HL-60 (cell line): ENCODE results near the gene NOTUM.

Source experiments
- DNase-seq, 2 experiments: peaks; one replicate each; pipeline ENCODE4 v3.0.0-alpha.2; 2010 to 2020; ENCODE audit warnings: low read depth in 1 of 2, low spot score in 1 of 2
- H3K27ac ChIP-seq: fragments of 250-450 bp; sonication (Bioruptor Pico); replicated peaks from 2 replicates; pipeline ENCODE4 v1.5.1; 2020; ENCODE audit warnings: mild to moderate bottlenecking, moderate library complexity
- H3K27me3 ChIP-seq: fragments of 250-450 bp; sonication (Bioruptor Pico); 2 replicates; pipeline ENCODE4 v1.5.1; 2021; ENCODE audit warnings: mild to moderate bottlenecking, moderate library complexity; ENCODE audit not compliant: insufficient read depth, poor library complexity, severe bottlenecking
- H3K4me3 ChIP-seq: replicated peaks from 2 replicates; pipeline ENCODE4 v1.5.1; 2011; ENCODE audit warnings: mild to moderate bottlenecking, control low read depth, low read length; ENCODE audit not compliant: insufficient read depth
- GABPA ChIP-seq: IDR thresholded peaks from 2 replicates; pipeline ENCODE4 v1.6.1; 2012; ENCODE audit warnings: low read depth
- POLR2AphosphoS5 ChIP-seq: IDR thresholded peaks from 2 replicates; pipeline ENCODE4 v1.6.1; 2012; ENCODE audit warnings: low read depth
- SPI1 ChIP-seq: IDR thresholded peaks from 2 replicates; pipeline ENCODE4 v1.6.1; 2012; ENCODE audit warnings: low read depth, mild to moderate bottlenecking, borderline replicate concordance
- TF ChIP-seq, protein P1 (sequence below): IDR thresholded peaks from one replicate; pipeline ENCODE4 v1.5.1; 2011; ENCODE audit warnings: low read length, control low read depth, inconsistent platforms; ENCODE audit not compliant: insufficient read depth
- TF ChIP-seq, protein P2 (sequence below): IDR thresholded peaks from 2 replicates; pipeline ENCODE4 v1.6.1; 2012; ENCODE audit warnings: low read depth; ENCODE audit not compliant: insufficient replicate concordance

NOTUM gene

DNA sequence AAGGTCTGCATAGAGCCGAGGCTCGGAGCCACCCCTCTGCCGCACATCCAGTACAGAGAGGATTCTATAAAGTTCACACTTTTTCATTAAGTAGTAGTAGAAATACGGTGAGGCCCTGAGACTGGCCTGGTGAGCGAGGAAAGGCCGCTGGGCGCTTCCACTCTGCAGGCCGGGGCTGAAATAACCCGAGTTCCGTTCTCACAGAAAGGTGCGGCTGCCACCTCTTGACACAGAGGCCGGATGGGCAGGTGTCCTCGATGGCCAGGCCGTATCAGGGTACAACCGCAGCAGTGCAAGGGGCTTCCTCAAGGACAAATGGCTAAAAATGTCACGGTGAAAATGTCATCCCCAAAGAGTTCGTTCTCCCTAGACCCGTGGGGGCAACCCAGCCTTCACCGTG, 49.0 kb downstream of the NOTUM start:
- H3K4me3 ChIP-seq, result no peak overlapping the region
- 0 out of 2 replicates have a peak overlapping the region, but pooled peaks have one; percentile 5 for H3K27ac ChIP-seq
- no peaks in the 10 kb centered on the region for H3K27me3 ChIP-seq
- DNase-seq, result no peak
- TF ChIP-seq, protein P1, sequence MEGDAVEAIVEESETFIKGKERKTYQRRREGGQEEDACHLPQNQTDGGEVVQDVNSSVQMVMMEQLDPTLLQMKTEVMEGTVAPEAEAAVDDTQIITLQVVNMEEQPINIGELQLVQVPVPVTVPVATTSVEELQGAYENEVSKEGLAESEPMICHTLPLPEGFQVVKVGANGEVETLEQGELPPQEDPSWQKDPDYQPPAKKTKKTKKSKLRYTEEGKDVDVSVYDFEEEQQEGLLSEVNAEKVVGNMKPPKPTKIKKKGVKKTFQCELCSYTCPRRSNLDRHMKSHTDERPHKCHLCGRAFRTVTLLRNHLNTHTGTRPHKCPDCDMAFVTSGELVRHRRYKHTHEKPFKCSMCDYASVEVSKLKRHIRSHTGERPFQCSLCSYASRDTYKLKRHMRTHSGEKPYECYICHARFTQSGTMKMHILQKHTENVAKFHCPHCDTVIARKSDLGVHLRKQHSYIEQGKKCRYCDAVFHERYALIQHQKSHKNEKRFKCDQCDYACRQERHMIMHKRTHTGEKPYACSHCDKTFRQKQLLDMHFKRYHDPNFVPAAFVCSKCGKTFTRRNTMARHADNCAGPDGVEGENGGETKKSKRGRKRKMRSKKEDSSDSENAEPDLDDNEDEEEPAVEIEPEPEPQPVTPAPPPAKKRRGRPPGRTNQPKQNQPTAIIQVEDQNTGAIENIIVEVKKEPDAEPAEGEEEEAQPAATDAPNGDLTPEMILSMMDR, result no peak
- TF ChIP-seq SPI1, result no peak
- no peak for TF ChIP-seq GABPA
- TF ChIP-seq, protein P2, sequence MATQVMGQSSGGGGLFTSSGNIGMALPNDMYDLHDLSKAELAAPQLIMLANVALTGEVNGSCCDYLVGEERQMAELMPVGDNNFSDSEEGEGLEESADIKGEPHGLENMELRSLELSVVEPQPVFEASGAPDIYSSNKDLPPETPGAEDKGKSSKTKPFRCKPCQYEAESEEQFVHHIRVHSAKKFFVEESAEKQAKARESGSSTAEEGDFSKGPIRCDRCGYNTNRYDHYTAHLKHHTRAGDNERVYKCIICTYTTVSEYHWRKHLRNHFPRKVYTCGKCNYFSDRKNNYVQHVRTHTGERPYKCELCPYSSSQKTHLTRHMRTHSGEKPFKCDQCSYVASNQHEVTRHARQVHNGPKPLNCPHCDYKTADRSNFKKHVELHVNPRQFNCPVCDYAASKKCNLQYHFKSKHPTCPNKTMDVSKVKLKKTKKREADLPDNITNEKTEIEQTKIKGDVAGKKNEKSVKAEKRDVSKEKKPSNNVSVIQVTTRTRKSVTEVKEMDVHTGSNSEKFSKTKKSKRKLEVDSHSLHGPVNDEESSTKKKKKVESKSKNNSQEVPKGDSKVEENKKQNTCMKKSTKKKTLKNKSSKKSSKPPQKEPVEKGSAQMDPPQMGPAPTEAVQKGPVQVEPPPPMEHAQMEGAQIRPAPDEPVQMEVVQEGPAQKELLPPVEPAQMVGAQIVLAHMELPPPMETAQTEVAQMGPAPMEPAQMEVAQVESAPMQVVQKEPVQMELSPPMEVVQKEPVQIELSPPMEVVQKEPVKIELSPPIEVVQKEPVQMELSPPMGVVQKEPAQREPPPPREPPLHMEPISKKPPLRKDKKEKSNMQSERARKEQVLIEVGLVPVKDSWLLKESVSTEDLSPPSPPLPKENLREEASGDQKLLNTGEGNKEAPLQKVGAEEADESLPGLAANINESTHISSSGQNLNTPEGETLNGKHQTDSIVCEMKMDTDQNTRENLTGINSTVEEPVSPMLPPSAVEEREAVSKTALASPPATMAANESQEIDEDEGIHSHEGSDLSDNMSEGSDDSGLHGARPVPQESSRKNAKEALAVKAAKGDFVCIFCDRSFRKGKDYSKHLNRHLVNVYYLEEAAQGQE, result no peak
- TF ChIP-seq POLR2AphosphoS5, result peak; percentile 22; the same call in 1 of the 2 replicates

DNA sequence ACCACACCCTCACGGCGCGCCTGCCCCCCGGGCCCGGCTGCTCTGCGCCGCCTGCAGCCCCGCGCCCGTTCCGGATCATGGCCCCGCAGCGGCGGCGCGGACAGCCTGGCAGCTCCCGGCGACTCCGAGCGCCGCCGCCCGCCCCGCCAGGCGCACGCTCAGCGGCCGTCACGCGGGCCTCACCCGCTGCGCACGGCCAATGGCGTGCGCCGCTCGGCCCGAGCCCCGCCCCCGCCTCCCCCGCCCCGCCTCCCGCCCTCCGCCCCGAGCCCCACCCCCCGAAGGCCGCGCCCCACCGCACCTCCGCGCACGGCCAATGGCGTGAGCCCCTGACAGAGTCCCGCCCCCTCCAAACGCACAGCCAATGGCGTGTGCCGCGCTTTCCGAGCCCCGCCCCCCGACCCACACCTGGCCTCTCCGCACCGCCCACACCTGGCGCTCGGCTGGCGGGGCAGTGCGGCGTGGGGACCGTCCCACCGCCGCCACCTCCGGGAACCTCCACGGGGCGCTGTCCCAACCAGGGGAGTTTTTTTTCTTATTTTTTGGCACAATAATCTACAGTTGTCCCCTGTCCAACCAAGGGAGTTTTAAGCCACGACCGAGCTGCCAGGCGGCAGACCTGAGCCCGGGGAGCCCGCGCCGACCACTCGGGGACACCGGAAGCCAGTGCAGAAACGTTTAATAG, 49.6 kb downstream of the NOTUM start, which contains the start of gene PCYT2:
PCYT2 (minus strand) TSS at position 123 of the 685 bp plus-strand sequence; CDS start at position 79, 44 bp downstream.
- Histone ChIP-seq H3K27me3 (no peaks in the 10 kb centered on the region), H3K27ac (peak within 1 kb of the TSS; percentile 55), H3K4me3 (peak within 1 kb of the TSS; percentile 89)
- DNase-seq, result peak; percentile 83 to 90
- no peak for TF ChIP-seq GABPA
- no peak for TF ChIP-seq POLR2AphosphoS5
- TF ChIP-seq SPI1, result no peak
- TF ChIP-seq, protein P2, result no peak
- TF ChIP-seq, protein P1, result no peak

DNA sequence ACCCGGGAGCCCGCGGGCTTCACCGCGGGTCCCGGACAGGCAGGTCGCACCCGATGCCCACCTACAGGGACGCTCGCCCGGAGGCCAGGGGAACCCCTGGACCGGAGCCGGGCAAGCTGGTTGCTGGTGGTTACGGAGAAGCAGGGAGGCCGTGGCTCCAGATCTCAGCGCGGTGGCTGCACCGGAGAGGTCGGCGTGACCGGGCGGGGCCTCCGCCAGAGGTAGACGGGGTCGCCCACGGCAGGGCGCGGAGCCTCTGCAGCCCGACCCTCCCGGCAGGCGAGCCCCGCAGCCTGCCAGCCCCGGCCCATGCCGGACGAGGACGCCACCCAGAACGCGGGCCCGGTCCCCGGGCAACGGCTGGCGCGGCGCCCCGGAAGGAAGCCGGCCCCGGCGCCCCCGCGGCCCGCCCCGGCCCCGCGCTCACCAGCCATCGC, 50.1 kb downstream of the NOTUM start:
- peak overlapping the region; percentile 55 for H3K27ac ChIP-seq
- TF ChIP-seq POLR2AphosphoS5, result no peak
- TF ChIP-seq, protein P2, result no peak
- no peak for TF ChIP-seq SPI1
- TF ChIP-seq, protein P1, result no peak
- TF ChIP-seq GABPA, result no peak

More for the DNA sequence above, 50.1 kb downstream of the NOTUM start:
- H3K27me3 ChIP-seq, result no peaks in the 10 kb centered on the region
- H3K4me3 ChIP-seq, result peak overlapping the region; percentile 89
- DNase-seq, result no peak
